Activated CD4-positive, alpha-beta T cell treated with anti-CD3 and anti-CD28 coated beads, Interleukin-2, amount 50 U/mL, for 24 hours (primary cell): ENCODE data around the gene FADS2.

Experiments
- DNase-seq, 2 donors: peaks; one replicate each; pipeline ENCODE4 v3.0.0-alpha.2; 2020; ENCODE audit warnings: low read depth in 1 of 2, low spot score in 1 of 2

FADS2 gene

DNA sequence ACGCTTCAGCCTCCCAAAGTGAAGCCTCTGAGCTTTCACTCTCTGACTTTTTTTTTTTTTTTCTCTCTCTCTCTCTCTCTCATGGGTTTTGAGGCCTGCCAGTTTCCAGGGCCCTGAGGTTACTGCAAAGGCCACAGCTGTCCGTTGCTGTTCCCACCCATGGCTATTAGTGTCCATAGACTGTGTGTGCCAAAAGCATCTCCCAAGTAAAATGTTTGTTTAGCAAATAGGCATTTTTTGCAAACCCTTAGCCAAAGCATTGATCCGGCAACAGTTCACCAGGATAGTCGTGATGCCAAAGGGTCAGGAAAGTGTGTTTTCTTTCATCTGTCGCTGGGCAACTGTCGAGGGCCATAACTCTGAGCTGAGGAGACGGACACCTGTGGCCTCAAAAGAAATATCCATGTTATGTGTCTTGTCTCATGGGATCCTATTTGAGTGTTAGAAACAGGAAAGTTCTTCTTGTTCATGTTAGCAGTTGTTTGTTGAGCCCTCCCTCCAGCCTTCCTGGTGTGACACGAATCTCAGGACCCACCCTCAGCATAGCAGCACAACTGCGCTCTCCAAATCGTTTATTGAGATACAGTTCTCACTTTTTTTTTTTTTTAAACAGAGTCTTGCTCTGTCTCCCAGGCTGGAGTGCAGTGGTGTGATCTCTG is 18.4 kb downstream of the FADS2 start:
- DNase-seq: no peak

- DNase-seq: no peak
Measured at GRCh38 chr11:61847914-61848581, 19.9 kb downstream of the FADS2 start.

DNA sequence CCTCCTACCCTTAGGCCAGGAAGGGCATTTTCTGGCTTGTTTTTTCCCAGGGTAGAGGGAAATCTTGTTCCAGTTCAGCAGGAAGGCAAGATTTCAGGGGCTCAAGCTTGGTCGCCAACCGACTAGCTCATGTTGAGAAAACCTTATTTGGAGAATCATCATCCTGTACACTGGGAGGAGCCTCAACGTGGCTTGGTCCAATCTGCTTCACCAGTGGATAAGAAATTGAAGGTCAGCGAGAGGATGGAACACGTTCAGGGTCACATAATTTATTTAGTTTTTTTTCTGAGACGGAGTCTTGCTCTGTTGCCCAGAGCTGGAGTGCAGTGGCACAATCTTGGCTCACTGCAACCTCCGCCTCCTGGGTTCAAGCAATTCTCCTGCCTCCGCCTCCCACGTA is 20.5 kb downstream of the FADS2 start:
- DNase-seq: no peak

- DNase-seq: no peak
Measured at GRCh38 chr11:61850687-61851086, 22.6 kb downstream of the FADS2 start.

DNA sequence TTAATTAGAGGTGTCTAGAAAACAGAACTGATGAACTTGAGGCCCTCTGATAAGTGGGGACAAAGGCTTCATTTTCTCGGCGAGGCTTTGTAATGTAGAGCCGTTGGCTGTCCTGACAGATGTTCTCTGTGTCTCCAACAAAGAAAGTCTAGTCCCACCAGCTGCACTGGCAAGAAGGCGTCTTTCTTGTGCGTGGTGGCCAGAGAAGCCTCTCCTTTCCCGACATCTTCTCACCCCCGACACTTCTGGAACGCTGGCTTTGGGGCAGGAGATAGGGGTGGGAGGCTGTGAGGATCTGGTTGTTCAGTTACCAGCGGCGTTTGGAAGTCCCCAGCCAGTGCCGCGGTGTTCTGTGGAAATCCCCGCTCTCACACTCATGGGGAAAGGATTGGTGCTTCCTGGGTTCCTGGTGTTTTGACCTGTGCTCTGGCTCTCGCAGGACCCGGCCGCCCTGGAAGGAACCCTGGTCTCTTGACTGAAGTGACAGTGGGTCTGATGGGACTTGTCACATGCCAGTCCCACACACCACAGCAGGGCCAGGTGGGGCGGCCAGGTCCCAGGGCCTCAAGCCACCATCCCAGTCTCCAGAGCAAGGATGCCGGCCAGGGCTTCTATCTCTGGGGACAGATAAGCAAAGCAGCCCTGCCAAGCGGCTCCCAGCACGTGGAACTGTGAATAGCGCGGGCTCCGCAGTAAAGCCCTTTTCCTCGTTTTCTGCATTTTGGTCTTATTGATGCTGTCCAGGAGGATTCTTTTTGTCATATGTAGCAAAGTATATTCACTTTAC is 23.2 kb downstream of the FADS2 start:
- DNase-seq: no peak

GRCh38 chr11:61851900-61852295 is 23.8 kb downstream of the FADS2 start:
- no peak for DNase-seq

GRCh38 chr11:61853698-61854169 is 25.6 kb downstream of the FADS2 start:
- DNase-seq: no peak

DNA sequence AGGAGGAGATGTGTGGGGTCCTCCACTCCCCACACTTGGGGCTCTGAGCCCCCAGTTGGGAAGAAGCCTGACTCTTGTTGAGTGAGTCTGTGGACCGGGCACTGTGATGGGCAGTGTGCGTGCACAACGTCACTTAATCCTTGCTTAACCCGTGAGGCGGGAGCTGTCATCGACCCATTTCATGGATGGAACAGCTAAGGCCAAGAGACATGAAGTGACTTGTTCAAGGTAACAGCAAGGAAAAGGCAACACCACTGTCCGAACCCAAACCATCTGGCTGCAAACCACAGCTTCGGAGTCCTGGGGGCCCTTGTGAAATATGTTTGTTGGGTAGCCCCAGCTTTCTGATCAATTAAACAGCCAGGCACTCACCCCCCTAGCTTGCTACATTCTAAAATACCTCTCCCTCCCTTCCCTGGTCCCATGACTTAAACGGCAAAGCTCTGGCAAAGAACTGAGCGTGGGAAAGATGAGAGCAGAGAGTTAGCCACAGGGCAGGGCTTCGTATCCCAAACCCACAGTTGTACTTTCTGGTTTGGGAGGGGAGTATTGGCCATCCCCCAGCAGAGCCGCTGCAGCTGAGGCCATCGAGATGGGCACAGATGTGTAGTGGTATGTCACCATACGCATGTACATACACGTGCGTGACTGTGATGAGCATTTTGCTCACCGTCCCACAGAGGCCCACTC is 26.3 kb downstream of the FADS2 start:
- DNase-seq: no peak

- no peak for DNase-seq
Measured at GRCh38 chr11:61854966-61855714, 27.0 kb downstream of the FADS2 start.

GRCh38 chr11:61855939-61856680 is 28.0 kb downstream of the FADS2 start:
- DNase-seq: no peak

- no peak for DNase-seq
Measured at GRCh38 chr11:61860054-61860903, 32.2 kb downstream of the FADS2 start.

DNA sequence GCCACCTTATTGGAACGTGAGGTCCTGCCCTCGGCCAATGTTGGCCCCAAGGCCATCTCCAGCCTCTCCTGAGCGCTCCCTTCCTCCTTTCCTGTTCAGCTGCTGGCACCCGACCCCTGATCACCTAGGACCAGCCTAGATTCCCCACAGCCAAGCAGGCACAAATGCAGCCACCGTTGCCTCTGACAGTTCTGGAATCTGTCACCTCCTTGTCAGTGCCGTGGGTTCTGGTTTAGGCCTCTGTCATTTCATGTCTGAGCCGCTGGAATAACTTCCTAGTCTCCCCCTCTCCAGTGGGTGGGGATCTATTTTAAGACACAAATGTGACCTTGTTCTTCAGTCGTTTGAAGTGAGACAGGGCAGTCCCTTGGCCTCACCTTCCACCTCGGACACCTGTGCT is 33.5 kb downstream of the FADS2 start:
- DNase-seq: no peak

- no peak for DNase-seq
Measured at GRCh38 chr11:61862714-61863547, 34.8 kb downstream of the FADS2 start.

- DNase-seq: no peak
Measured at GRCh38 chr11:61863548-61864081, 35.5 kb downstream of the FADS2 start.

DNA sequence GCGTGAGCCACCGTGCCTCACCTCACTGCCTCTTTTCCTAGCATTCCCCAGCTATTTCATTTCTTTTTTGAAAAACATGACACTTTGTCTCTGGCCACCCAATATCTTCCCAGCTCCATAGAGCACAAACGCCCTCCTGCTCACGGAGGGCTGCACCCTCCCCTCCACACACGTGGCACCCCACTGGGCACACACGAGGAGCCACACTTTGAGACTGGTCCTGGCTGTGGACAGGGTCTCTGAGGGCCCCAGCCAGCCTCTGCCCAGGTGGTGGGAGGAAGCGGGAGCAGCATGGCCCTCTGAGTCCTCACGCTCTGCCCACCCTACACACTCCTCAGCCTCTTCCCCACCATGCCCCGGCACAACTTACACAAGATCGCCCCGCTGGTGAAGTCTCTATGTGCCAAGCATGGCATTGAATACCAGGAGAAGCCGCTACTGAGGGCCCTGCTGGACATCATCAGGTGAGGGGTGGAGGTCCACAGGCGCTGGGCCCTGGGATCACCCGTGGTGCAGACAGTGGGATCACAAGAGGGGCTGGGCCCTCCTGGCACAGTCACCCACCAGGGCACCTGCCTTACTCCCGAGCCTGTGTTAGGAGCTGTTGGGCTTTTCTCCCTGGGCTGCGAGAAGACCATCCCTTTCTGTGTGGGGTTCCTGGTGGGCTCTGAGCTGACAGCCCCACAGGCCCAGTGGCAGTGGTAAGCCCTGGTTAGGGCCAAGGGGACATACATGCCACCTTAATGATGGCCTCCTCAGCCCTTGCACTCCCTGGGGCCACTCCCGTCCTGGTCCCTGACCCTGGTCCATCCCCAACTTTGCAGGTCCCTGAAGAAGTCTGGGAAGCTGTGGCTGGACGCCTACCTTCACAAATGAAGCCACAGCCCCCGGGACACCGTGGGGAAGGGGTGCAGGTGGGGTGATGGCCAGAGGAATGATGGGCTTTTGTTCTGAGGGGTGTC is 37.0 kb downstream of the FADS2 start:
- no peak for DNase-seq

DNA sequence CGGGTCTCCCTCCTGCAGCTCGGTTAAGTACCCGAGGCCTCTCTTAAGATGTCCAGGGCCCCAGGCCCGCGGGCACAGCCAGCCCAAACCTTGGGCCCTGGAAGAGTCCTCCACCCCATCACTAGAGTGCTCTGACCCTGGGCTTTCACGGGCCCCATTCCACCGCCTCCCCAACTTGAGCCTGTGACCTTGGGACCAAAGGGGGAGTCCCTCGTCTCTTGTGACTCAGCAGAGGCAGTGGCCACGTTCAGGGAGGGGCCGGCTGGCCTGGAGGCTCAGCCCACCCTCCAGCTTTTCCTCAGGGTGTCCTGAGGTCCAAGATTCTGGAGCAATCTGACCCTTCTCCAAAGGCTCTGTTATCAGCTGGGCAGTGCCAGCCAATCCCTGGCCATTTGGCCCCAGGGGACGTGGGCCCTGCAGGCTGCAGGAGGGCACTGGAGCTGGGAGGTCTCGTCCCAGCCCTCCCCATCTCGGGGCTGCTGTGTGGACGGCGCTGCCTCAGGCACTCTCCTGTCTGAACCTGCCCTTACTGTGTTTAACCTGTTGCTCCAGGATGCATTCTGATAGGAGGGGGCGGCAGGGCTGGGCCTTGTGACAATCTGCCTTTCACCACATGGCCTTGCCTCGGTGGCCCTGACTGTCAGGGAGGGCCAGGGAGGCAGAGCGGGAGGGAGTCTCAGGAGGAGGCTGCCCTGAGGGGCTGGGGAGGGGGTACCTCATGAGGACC is 38.3 kb downstream of the FADS2 start:
- DNase-seq: no peak
